H1 (cell line): ENCODE data around the gene CHST3. TPM values are rescaled to one million over a fixed set of nuclear protein-coding genes. Genes with fewer than 3 reads are reported as not detected.

Experiments
- polyA plus RNA-seq, 7 experiments: library from polyadenylated mRNA; depleted of rRNA in 3 of 7; stranded (reverse) in 5 of 7; unstranded in 2 of 7; fragments of >200 nt in 5 of 7; fragments of 200-250 nt in 2 of 7; gene quantifications; 1 replicate in 5 of 7; 2 replicates in 1 of 7; 4 replicates in 1 of 7; pipeline versions ENCODE4 v1.2.1 to v1.2.3, GENCODE V29; 2011 to 2013; ENCODE audit warnings: missing spikeins in 2 of 7, mixed read lengths in 2 of 7
- total RNA-seq: library from RNA; stranded (reverse); fragmentation: NEBNext Ultra II Directional; extraction: Animal tissue kit (Norgen Biotek cat#: 25700); gene quantifications from 2 replicates; pipeline ENCODE4 v1.2.1, GENCODE V29; 2021
- TF ChIP-seq, protein P1 (sequence below): IDR thresholded peaks from 2 replicates; pipeline ENCODE4 v1.6.1; 2012; ENCODE audit warnings: inconsistent platforms

CHST3 gene
- total and polyA plus RNA-seq, 2 of the 8 experiments (the other 6 are each of a cell fraction or from before 2014, with no cell fraction given), result 2.0 to 5.8 TPM

DNA sequence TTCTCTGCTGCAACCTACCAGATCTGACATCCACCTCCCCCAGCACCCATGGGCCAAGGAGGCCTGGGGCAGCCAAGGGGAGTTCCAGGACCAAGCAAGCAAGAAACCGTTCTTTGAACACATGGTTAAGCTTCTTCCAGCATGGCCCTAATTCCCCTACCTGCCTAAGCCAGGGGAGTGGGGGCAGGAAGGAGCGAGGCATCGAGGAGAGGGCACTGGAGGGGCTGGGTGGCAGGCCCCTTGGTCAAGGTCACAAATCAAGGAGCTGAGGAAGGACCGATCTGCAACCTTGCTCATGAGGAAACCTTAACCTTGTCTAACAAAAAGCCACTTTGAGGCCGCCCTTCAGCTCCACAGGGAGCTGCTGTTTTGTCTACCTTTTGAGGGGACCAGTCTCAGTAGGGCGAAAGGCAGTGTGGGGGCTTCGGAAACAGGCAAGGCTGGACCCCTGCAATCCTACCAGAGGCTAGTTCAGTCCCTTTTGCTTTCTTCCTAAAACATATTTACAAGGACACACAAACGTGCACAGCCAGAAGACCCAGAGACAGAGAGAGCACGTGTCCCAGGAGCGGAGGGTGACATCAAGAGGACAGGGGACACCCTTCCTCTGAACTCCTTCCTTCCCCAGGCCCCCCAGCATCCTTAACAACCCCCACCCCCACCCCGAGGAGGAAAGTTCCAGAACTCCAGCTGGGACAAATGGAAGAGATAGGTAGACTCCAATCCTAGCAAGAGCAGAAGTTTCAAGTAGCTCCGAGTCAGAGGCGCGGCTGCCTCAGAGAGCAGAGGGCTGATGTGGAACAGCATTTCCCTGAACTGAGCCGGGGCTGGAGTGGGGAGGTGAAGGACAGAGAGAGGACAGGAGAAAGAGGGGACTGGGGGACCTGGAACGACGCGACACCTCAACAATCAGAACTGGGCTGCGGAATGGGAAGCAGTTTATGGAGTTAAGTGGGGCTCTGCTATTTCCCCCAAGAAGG, 95.9 kb downstream of the CHST3 start (continued):
- TF ChIP-seq, protein P1, sequence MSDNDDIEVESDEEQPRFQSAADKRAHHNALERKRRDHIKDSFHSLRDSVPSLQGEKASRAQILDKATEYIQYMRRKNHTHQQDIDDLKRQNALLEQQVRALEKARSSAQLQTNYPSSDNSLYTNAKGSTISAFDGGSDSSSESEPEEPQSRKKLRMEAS, result no peak
